NCI-H526 (cell line): ENCODE data around the gene NOC2L.
"Not testable (repeated sequence)": the region's sequence is repeated elsewhere in the genome, so short reads cannot be mapped to it uniquely, and the experiment has no call there.

ENCODE experiments used
- DNase-seq, 2 experiments: peaks; one replicate each; lab custom pipeline; 2025; lab: John Stamatoyannopoulos, UW

The NOC2L gene

DNA sequence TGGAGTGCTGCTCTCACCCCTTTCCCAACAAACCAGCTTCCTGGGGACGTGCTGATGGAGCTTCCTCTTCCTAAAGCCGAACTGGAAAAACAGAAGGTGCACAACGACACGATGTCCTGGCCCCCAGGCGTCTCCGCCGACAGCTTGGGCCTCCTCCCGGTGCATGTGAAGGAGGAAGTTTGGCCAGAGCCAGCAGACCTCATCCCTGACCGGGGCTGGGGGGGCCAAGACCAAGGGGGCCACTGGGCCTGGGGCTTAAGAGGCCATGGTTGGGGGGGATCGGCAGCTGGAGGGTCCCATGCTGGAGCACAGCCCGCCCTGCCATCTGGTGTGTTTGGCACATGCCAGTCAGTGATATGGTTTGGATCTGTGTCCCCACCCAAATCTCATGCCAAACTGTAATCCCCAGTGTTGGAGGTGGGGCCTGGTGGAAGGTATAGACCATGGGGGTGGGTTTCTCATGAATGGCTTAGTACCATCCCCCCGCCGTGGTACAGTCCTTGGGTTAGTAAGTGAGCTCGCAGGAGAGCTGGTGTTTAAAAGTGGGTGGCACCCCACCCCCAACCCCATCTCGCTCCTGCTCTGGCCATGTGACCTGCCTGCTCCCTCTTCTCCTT, 34.4 kb upstream of the NOC2L start:
- DNase-seq: no peak

DNA sequence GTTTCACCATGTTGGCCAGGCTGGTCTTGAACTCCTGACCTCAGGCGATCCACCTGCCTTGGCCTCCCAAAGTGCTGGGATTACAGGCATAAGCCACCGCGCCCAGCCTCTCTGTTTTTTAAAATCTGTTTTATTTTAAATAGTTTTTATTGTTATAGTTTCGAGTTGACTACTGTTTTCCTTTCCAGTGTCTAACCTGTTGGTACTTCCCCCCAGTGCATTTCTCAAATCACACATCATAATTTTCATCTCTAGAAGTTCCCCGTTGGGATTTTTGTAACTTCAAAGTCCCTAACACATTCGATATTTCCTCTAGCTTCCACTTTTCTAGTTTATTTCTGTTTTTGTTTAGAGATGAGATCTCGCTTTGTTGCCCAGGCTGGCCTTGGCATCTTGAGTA, 33.3 kb upstream of the NOC2L start:
- DNase-seq: no peak

DNA sequence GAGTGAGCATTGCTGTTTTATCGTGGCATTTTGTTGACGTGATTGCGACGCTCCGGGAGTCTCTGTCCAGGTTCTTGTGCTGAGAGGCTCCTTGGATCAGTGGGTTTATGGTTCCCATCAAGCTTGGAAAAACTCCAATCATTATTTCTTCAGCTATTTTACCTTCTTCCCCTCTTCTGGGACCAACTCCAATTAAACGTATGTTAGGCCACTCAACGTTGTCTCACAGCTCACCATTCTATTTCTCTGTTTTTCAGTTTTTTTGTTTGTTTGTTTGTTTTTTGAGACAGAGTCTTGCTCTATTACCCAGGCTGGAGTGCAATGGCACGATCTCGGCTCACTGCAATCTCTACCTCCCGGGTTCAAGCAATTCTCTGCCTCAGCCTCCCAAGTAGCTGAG, 32.8 kb upstream of the NOC2L start:
- DNase-seq: no peak

DNA sequence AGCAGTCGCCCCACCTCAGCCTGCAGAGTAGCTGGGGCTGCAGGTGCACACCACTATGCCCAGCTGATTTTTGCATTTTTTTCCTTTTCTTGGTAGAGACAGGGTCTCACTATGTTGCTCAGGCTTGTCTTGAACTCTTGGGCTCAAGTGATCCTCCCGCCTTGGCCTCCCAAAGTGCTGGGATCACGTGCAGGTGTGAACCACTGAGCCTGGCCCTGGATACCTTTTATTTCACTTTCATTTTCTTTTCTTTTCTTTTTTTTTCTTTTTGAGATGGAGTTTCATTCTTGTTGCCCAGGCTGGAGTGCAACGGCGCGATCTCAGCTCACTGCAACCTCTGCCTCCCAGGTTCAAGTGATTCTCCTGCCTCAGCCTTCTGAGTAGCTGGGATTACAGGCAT, 32.2 kb upstream of the NOC2L start:
- not testable (repeated sequence) for DNase-seq

DNA sequence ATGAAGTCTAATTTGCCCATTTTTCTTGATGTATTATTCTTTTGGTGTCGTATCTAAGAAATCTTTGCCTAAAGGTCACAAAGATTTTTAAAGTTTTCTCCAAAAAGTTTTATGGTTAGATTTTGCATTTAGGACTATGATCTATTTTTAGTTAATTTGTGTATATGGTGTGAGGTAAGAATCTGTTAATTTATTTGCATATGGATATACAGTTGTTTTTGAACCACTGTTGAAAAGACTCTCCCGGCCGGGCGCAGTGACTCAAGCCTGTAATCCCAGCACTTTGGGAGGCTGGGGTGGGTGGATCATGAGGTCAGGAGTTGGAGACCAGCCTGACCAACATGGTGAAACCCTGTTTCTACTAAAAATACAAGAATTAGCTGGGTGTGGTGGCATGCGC, 29.0 kb upstream of the NOC2L start:
- not testable (repeated sequence) for DNase-seq

DNA sequence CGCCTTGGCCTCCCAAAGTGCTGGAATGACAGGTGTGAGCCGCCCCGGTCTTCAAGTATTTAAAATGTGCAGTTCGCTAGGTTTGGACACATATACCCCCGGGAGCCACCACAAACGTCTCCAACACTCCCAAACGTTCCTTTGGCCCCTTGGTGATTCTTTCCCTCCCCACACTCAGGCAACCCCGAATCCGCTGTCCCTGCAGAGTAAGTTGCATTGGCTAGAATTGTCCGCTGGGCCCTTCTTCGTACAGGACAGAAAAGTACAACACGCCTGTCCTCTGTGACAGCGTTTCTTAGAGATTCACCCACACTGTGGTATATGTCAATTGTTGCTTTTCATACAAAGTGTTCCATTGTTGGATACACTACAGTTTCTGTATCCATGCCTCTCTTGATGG, 26.1 kb upstream of the NOC2L start:
- DNase-seq: no peak

DNA sequence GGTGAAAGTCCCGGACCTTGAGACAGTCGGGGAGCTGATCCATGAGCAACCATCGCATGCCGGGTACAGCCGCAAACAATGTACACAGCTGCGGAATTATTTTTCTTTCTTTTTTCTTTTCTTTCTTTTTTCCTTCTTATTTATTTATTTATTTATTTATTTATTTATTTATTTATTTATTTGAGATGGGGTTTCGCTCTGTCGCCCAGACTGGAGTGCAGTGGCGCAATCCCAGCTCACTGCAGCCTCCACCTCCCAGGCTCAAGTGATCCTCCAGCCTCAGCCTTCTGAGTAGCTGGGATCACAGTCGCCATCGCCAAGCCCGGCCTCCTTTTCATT, 25.4 kb upstream of the NOC2L start:
- no peak for DNase-seq

DNA sequence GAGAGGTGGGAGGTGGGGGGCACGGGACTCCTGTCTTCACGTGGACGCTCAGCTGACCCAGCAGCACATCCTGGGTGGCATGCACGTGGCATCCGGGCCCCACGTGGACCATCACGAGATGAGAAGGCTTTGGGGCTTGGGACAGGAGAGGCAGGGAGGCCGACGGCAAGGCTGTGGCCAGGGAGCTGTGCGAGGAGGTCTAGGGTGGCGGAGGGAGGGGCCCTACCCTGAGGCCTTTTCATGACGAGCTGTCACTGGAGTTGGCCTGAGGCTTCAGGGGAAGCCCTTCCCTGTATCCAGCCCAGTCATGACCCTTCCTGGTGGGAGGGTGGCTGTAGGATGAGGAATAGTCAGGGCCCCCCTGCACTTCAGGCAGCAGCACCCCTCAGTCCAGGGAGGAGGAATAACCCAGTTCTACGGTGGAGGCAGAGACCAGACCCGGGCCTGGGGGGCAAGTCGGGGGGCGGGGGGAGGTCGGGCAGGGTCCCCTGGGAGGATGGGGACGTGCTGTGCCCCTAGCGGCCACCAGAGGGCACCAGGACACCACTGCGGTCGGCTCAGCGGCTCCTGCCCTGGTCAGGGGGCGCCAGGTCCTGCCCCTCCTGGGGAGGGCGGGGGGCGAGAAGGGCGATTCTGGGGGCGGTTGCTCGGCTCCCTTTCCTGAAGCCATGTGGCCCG, 24.9 kb upstream of the NOC2L start:
- no peak for DNase-seq

DNA sequence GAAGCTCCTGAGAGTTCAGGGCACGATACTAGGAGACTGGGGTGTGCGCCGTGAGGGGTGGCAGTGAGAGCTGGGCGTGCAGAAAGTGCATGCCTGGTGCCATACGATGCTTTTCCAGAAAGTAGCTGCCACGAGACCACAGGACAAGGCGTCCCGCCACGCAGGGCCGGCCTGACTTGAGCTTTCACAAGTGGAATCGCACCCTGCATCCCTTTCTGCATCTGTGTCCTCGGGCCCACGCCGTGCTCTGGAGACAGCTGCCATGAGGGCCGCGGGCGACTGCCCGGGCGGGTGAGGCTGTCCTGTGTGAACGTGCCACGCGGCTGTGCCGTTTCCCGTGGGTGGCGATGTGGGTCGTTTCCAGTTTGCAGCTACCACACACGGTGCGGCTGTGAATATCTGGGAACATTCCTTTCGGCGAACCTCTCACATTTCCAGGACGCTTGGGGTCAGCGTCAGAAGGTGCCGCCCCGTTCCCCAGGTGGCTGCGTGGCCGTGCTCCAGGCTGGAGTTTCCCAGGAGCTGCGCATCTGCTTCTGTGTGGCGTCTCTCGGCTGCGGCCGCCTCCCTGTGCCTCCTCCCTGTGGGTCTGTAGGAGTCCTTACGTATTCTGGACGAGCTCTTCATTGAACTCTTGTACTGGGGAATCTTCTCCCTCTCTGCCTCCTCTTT, 23.8 kb upstream of the NOC2L start:
- DNase-seq: no peak

DNA sequence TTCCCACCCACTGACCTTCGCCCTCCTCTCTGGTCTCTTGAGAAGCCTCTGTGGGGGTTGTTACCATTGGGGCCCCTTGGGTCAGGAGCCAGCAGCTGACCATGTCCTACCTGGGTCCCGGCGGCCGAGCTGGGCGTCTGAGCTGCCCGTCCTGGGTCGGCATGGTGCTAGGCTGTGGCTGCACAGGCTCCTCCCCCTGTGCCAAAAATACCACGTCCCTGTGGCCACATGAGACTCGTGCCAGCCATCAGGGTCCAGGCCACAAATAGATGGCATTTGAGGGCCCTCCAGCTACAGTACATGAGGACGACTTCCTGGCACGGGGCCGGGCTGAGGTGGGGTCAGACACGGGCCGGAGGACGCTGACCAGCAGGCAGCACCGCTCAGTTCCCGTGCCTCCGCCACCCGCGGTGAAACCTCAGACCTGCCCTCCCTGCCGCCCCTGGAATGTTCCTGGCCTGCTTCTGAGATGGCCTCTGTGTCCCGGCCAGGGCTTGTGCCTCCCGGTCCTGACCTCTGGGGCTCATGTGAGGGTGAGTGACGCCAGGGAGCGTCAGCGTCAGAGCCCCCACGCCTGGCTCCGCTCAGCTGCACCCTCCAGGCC, 23.0 kb upstream of the NOC2L start, which contains the start of gene PERM1:
TSS of gene PERM1 (minus strand) at position 139 of the 604 bp plus-strand sequence. CDS start 1,064 bp downstream, outside the sequence.
- no peak for DNase-seq

DNA sequence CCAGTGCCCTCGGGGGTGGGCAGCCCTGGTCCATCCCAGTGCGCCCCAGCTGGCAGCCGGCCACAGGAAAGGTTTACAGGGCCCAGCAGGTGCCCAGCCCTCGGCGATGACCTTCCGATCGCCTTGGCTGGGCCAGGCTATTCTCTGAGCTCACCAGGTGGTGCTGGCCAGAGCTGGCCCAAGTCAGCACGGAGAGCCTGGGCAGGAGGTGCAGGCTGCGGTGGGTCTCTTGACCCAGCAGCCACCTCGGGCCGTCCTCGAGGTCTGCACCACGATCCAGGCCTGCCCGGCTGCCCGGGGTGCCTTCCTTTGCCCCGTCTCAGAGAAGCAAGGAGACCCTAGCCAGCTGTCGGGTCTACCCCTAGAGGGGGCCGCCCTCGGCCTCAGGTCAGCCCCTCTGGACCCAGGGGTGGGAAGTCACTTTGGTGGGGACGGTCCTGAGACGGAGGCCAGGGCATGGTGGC, 22.5 kb upstream of the NOC2L start:
- no peak for DNase-seq

DNA sequence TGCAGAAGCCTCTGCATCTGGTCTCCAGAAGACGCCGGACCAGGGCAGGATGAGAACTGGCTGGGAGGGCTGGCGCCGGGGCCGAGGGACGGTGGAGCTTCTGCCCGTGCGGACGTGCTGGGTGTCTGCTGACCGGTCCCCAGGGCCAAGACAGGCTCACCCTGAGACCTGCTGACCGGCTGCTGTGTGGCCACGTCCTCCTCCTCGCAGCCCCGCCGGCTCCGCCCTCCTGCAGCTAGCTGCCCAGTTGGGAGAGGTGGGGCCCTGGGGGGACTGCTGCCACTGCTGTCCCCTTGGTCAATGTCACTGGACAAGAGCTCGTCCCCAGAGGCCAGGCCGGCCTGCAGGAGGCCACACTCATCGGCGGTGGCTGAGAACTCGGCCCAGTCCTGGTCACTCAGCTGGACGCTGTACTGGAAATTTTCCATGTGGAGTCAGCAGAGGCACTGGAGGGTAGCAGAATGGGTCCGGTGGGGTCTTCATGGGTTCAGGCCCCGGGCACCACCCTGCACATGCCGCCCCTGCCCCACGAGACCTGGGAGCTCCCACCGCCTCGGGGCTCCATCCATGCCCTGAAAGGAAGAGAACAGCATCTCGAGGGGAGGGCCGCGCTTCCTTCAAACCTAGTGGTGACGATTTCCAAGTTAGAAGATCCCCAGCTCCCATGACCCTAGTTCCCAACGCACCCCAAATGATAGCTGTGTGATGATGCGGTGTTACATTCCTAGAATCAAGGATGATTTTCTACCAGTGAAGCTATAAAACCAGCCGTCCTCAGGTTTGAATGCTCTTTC, 21.7 kb upstream of the NOC2L start:
- DNase-seq: no peak

DNA sequence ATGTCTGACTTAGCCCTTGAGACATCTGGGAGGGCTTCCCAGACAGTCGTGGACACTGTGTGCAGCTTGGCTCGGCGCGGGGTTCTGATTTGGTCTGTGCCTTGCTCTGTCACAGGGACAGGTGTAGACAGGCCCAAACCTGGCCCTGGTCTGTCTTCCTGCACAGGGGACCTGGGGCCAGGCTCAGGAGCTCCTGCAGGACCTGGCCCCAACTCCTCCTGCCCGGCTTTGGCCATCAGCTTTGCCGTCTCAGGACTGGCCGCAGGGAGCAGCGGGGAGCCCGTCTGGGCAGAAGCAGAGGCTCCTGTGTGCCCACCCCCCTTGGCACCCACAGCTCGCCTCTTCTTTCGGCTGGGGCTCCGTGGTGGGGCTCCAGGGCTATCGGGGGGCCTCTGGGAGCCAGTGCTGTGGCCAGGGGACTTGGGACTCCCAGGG, 21.1 kb upstream of the NOC2L start:
- DNase-seq: no peak

DNA sequence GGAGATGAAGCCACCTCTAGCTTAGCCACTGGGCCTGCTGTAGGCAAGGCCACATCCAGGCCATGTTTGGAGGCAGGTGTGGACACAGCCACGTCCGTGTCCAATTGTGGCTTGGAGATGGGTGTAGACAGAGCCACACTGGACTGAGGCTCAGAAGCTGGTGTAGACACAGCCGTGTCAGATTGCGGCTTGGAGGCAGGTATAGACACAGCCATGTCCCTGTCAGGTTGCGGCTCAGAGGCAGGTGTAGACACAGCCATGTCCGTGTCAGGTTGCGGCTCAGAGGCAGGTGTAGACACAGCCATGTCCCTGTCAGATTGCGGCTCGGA, 20.7 kb upstream of the NOC2L start:
- no peak for DNase-seq

DNA sequence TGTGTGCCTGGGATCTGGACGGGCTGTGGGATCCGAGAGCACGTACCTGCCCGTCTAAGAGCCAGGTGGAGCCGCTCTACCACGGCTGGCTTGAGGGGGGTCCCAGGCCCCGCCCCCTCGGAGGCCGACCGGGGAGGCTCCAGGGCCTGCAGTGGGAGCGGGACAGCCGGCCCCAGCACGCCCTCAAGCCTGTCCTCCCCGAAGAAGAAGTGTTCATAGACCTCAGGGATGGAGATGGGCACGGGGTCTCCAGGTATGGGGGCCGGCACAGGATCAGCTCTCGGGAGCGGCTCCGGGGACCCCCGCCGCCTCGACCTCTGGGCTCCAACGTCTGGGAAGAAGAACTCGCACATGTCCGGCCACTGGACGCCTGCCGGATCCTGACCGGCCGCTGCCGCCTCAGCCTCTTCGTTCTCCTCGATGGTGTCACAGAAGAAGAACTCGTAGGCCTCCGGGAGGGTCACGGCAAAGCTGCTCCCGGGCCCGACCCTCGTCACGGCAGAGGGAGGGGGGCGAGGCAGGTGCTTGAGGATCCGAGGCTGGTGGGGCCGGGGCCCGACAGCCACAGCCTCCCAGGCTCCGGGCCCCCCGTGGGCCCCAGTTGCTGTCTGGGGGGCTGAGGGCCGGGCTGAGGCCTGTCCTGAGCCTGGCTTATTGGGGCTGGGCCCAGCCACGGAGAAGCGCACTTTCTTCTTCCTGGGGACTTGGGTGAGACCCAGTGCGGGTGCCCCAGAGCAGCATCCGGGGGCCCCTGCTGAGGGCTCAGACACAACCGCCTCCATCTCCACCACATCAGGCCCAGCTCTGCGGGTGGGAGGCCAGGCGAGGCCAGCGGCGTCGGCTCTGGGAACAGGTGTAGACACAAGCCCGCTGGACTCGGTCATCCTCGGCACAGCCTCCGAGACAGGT, 20.0 kb upstream of the NOC2L start:
- DNase-seq: no peak

DNA sequence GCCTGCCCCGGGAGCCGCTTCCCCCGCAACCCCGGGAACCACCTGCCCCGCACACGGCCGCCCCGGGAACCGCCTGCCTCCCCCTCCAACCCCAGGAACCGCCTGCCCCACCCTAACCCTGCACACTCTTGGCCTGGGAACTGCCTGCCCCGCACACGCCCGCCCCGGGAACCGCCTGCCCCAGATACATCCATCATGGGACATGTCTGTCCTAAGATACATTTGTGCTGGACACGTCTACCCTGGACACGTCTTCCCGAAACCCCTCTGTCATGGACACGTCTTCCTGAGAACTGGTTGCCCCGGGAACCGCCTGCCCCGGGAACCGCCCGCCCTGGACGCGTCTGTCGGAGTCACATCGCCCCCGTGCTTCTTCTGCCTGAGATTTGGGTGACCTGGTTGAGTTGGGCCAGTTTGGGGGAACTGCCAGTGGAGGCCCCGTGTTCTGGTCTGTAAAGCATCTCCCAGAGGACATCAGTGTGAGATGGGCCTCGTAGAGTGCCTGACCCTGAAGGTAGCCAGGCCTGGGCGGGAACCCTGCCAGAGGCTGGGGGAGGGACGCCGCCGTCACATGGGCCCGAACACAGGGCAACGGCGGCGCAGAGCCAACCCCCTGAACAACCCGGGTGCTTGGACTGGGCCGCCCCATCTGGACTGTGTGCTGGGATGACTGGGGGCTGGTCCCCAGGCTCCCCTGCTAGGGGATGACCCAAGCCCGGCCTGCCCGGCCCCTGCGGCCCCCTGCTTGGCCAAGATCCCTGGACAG, 19.2 kb upstream of the NOC2L start:
- no peak for DNase-seq

DNA sequence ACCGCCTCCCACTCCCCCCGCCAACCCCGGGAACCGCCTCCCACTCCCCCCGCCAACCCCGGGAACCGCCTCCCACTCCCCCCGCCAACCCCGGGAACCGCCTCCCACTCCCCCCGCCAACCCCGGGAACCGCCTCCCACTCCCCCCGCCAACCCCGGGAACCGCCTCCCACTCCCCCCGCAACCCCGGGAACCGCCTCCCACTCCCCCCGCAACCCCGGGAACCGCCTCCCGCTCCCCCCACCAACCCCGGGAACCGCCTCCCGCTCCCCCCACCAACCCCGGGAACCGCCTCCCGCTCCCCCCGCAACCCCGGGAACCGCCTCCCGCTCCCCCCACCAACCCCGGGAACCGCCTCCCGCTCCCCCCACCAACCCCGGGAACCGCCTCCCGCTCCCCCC, 17.7 kb upstream of the NOC2L start:
- not testable (repeated sequence) for DNase-seq

DNA sequence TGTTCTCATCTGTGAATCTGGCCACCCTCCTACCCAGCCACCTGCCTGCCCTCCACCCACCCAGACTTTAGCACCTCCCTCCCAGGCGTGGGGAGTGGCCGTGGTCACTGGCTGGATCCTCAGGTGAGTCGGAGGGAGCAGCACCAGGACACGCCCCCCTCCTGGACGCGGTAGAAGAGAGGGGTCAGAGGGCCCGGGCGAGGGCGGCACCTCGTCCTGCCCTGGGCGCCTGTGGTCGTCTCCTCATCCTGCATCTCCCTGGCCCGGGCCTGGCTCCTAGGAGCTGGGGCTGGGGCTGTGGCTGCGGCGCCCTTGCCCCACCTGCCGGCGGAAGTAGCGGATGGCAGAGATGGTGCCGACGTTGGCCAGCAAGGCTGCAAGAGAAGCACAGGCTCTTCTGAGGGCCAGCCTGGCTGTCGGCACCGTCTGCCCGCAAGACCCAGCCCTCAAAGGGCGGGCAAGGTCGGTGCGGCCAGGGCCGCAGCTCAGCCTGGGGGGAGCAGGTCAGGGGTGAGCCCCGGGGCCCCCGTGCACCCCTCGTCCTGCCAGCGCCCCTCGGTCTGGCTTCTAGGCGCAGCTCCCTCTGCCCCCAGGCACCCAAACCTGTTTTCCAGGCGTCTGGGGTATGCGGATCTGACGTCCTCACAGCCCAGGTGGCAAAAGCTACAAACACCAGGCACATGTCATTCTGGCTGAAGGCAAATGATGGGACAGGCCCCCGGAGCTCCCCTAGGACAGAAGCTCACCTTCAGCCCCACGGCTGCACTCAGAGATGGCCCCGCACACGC, 17.0 kb upstream of the NOC2L start:
- peak; percentile 52 to 86 for DNase-seq

DNA sequence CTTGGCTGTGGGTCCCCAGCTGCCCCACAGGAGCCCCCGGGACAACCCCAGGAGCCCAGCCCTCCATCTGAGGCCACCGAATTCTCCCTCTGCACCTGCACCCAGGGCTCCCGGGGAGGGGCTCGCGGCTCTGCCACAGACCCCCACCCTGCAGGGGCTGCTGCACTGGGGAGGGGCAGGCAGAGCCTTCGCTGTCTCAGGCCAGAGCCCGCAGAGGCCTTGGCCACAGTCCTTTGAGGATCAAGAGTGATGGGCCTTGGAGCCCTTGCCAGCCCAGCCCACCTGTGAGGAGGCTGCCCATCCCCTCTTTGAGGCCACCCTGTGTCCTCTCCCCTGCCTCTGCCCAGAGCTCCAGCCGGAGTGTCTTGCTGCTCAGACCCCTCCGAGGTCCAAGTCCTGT, 16.3 kb upstream of the NOC2L start:
- no peak for DNase-seq
